GM12891 (cell line): ENCODE results near the gene ATP5MC2.

Experiments
- DNase-seq: peaks from one replicate; pipeline ENCODE4 v3.0.0; 2011; ENCODE audit warnings: low spot score; ENCODE audit not compliant: insufficient read length
- FAIRE-seq: peaks from 2 replicates; lab custom pipeline; 2011; peaks lifted over from hg19 to GRCh38; lab: Jason Lieb, UNC
- PAX5 ChIP-seq: IDR thresholded peaks from 2 replicates; pipeline ENCODE4 v1.6.1; 2011; ENCODE audit warnings: low read length, moderate library complexity, mild to moderate bottlenecking; ENCODE audit not compliant: insufficient read depth, severe bottlenecking
- POLR2A ChIP-seq: IDR thresholded peaks from 2 replicates; pipeline ENCODE4 v1.6.1; 2011; ENCODE audit warnings: low read depth, low read length, control low read depth
- POLR2AphosphoS5 ChIP-seq: IDR thresholded peaks from 2 replicates; pipeline ENCODE4 v1.6.1; 2011; ENCODE audit warnings: low read depth, low read length, control low read depth
- POU2F2 ChIP-seq: IDR thresholded peaks from 2 replicates; pipeline ENCODE4 v1.6.1; 2011; ENCODE audit warnings: low read depth, mild to moderate bottlenecking, control low read depth, low read length, moderate library complexity
- SPI1 ChIP-seq: IDR thresholded peaks from 2 replicates; pipeline ENCODE4 v1.6.1; 2011; ENCODE audit warnings: low read depth, low read length, control low read depth
- TAF1 ChIP-seq: IDR thresholded peaks from 2 replicates; pipeline ENCODE4 v1.6.1; 2011; ENCODE audit warnings: low read depth, low read length, control low read depth

The ATP5MC2 gene

GRCh38 chr12:53622724-53623123, 53.2 kb downstream of the ATP5MC2 start:
- FAIRE-seq (no peak), DNase-seq (no peak)
- TF ChIP-seq SPI1 (no peak), PAX5 (no peak), POLR2A (no peak), TAF1 (no peak), POLR2AphosphoS5 (no peak), POU2F2 (no peak)

GRCh38 chr12:53618275-53618674, 57.6 kb downstream of the ATP5MC2 start:
- no peak for DNase-seq
- peak; percentile 62 for FAIRE-seq
- no peak for TF ChIP-seq TAF1
- TF ChIP-seq SPI1 = no peak
- TF ChIP-seq POLR2A = no peak
- no peak for TF ChIP-seq POLR2AphosphoS5

GRCh38 chr12:53617700-53618099, 58.2 kb downstream of the ATP5MC2 start:
- FAIRE-seq = no peak
- no peak for DNase-seq
- TF ChIP-seq POLR2AphosphoS5 (no peak), PAX5 (no peak), POU2F2 (no peak), TAF1 (no peak)

GRCh38 chr12:53616950-53617349, 58.9 kb downstream of the ATP5MC2 start:
- FAIRE-seq = no peak
- TF ChIP-seq POLR2A = no peak
- TF ChIP-seq TAF1 = no peak
- TF ChIP-seq SPI1 = no peak
- no peak for TF ChIP-seq POU2F2
- TF ChIP-seq PAX5 = no peak
- TF ChIP-seq POLR2AphosphoS5 = no peak
- no peak for DNase-seq
